ENCODE results near the gene CAMK1D.

The CAMK1D gene

GRCh38 chr10:12381536-12382156 is 32.3 kb downstream of the CAMK1D start:
- Histone ChIP-seq H3K27me3 (ENCODE audit: insufficient read depth, low read depth, severe bottlenecking) (no peaks in the 10 kb centered on the region), H3K36me3 (no peaks in the 10 kb centered on the region), H3K4me3 (ENCODE audit: low read depth, low read length) (no peak overlapping the region), H3K9me3 (ENCODE audit: severe bottlenecking) (no peaks in the 10 kb centered on the region), H3K27ac (no peak overlapping the region)
- DNase-seq, result no peak
- TF ChIP-seq, protein P1, sequence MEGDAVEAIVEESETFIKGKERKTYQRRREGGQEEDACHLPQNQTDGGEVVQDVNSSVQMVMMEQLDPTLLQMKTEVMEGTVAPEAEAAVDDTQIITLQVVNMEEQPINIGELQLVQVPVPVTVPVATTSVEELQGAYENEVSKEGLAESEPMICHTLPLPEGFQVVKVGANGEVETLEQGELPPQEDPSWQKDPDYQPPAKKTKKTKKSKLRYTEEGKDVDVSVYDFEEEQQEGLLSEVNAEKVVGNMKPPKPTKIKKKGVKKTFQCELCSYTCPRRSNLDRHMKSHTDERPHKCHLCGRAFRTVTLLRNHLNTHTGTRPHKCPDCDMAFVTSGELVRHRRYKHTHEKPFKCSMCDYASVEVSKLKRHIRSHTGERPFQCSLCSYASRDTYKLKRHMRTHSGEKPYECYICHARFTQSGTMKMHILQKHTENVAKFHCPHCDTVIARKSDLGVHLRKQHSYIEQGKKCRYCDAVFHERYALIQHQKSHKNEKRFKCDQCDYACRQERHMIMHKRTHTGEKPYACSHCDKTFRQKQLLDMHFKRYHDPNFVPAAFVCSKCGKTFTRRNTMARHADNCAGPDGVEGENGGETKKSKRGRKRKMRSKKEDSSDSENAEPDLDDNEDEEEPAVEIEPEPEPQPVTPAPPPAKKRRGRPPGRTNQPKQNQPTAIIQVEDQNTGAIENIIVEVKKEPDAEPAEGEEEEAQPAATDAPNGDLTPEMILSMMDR (IDR thresholded peaks at IDR 0.05; ENCODE audit: low read depth, low read length), result no peak

- H3K27me3 ChIP-seq (ENCODE audit: insufficient read depth, low read depth, severe bottlenecking), result no peaks in the 10 kb centered on the region
- no peaks in the 10 kb centered on the region for H3K9me3 ChIP-seq (ENCODE audit: severe bottlenecking)
- no peak for DNase-seq
- no peak overlapping the region for H3K27ac ChIP-seq
- no peak overlapping the region for H3K4me3 ChIP-seq (ENCODE audit: low read depth, low read length)
- TF ChIP-seq, protein P1 (IDR thresholded peaks at IDR 0.05; ENCODE audit: low read depth, low read length), result no peak
- H3K36me3 ChIP-seq, result no peaks in the 10 kb centered on the region
These were observed 32.8 kb downstream of the CAMK1D start for GRCh38 chr10:12382157-12382548.

DNA sequence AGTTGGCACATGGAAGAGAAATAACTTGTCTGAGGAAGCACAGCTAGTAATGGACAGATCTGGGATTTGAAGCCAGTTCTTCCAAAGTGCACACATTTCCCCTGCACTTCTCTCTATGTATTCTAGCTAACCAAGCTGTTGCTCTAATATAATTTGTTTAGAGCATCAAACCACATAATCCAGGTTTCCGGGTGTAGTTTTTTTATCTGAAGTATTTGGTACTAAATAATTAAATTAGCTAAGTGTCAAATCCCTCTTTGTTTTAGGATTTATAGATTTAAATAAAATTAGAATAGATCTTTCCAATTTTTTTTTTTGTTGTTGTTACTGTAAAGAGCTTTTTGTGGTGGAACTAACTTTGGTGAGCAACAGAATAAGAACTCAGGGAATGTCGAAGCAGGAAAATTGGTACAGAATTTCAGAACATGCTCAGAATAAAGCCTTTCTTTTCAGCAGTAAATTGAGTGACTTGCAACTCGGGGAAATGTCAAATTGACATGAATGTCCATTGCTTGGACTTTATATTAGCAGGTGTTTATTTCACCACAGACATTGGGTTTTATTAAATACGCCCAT is 33.7 kb downstream of the CAMK1D start:
- Histone ChIP-seq H3K9me3 (ENCODE audit: severe bottlenecking) (no peaks in the 10 kb centered on the region), H3K4me3 (ENCODE audit: low read depth, low read length) (no peak overlapping the region), H3K36me3 (no peaks in the 10 kb centered on the region), H3K27me3 (ENCODE audit: insufficient read depth, low read depth, severe bottlenecking) (no peaks in the 10 kb centered on the region), H3K27ac (no peak overlapping the region)
- no peak for DNase-seq
- TF ChIP-seq, protein P1 (IDR thresholded peaks at IDR 0.05; ENCODE audit: low read depth, low read length), result no peak

DNA sequence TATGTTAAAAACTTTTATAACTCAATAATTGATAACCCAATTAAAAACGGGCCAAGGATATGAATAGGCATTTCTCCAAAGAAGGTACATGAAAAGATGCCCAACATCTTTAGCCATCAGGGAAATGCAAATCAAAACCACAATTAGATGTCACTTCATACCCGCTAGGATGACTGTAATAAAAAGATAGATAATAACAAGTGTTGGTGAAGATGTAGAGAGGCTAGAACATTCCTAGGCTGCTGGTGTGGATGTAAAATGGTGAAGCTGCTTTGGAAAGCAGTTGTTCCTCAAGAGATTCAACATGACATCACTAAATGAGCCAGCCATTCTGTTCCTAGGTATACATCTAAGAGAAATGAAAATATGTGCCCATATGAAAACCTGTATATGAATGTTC is 35.6 kb downstream of the CAMK1D start:
- Histone ChIP-seq H3K36me3 (no peaks in the 10 kb centered on the region), H3K4me3 (ENCODE audit: low read depth, low read length) (no peak overlapping the region), H3K9me3 (ENCODE audit: severe bottlenecking) (no peaks in the 10 kb centered on the region), H3K27me3 (ENCODE audit: insufficient read depth, low read depth, severe bottlenecking) (no peaks in the 10 kb centered on the region), H3K27ac (no peak overlapping the region)
- TF ChIP-seq, protein P1 (IDR thresholded peaks at IDR 0.05; ENCODE audit: low read depth, low read length), result no peak
- DNase-seq, result no peak

DNA sequence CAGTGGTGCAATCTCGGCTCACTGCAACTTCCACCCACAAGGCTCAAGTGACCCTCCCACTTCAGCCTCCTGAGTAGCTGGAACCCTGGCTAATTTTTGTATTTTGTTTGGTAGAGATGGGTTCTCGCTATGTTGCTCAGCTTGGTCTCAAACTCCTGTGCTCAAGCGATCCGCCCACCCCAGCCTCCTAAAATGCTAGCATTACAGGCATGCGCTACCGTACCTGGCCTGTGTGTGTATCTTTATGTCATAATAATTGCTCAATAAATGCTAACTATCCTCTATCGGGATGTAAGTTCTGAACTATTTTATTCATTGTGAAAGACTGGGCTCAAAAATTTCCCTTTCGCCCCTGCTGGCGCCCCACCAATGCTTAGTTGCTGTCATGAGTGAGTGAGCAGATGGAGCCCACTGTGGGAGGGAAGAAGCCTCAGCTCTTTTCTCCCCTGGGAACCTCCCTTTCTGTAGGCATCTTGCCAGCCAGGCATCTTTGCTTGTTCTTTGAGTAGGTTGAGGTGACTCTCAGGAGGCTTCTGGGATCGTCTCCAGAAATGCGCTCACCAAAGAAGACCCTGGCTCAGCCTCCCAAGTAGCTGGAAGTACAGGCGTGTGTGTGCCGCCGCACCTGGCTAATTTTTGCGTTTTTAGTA is 38.3 kb downstream of the CAMK1D start:
- no peaks in the 10 kb centered on the region for H3K36me3 ChIP-seq
- DNase-seq, result no peak
- no peak overlapping the region for H3K27ac ChIP-seq
- no peaks in the 10 kb centered on the region for H3K9me3 ChIP-seq (ENCODE audit: severe bottlenecking)
- TF ChIP-seq, protein P1 (IDR thresholded peaks at IDR 0.05; ENCODE audit: low read depth, low read length), result no peak
- H3K4me3 ChIP-seq (ENCODE audit: low read depth, low read length), result no peak overlapping the region
- no peaks in the 10 kb centered on the region for H3K27me3 ChIP-seq (ENCODE audit: insufficient read depth, low read depth, severe bottlenecking)

All from WERI-Rb-1 (cell line).